Suprapubic skin (tissue), 4 donors: ENCODE data around the gene EVA1C. TPM values are rescaled to one million over a fixed set of nuclear protein-coding genes. Genes with fewer than 3 reads are reported as not detected.
"Not testable (repeated sequence)": the region's sequence is repeated elsewhere in the genome, so short reads cannot be mapped to it uniquely, and the experiment has no call there.

Experiments
- DNase-seq, 2 donors: peaks; one replicate each; pipeline ENCODE4 v3.0.0-alpha.2; 2019; ENCODE audit warnings: low spot score in 2 of 2
- H3K27ac ChIP-seq: fragments of 200-600 bp; sonication (generic); one replicate; pipeline ENCODE4 v1.5.1; 2019
- H3K27me3 ChIP-seq: fragments of 200-600 bp; sonication (generic); one replicate; pipeline ENCODE4 v1.5.1; 2019
- H3K36me3 ChIP-seq: fragments of 200-600 bp; sonication (generic); one replicate; pipeline ENCODE4 v1.5.1; 2019
- H3K4me1 ChIP-seq: fragments of 200-600 bp; sonication (generic); one replicate; pipeline ENCODE4 v1.5.1; 2019
- H3K4me3 ChIP-seq: fragments of 200-600 bp; sonication (generic); one replicate; pipeline ENCODE4 v1.5.1; 2019; ENCODE audit warnings: mild to moderate bottlenecking
- H3K9me3 ChIP-seq: fragments of 200-600 bp; sonication (generic); one replicate; pipeline ENCODE4 v1.5.1; 2019
- CTCF ChIP-seq, 2 donors: fragments of 200-600 bp in 1 of 2; fragments of 450-650 bp in 1 of 2; sonication (generic) in 1 of 2; IDR thresholded peaks; one replicate each; pipeline ENCODE4 v1.5.1; 2016 to 2019; ENCODE audit warnings: antibody characterized with exemption in 2 of 2, mild to moderate bottlenecking in 1 of 2, moderate library complexity in 1 of 2
- EP300 ChIP-seq: sonication (generic); formaldehyde crosslinking; IDR thresholded peaks from one replicate; pipeline ENCODE4 v1.6.1; 2017; ENCODE audit warnings: antibody characterized with exemption
- POLR2A ChIP-seq, 2 donors: fragments of 450-650 bp; IDR thresholded peaks; one replicate each; pipeline ENCODE4 v1.6.1; 2017; ENCODE audit warnings: antibody characterized with exemption in 2 of 2, mild to moderate bottlenecking in 2 of 2, moderate library complexity in 2 of 2
- POLR2AphosphoS5 ChIP-seq, 3 donors: sonication (generic); formaldehyde crosslinking; IDR thresholded peaks; one replicate each; pipeline ENCODE4 v1.6.1; 2017; ENCODE audit warnings: antibody characterized with exemption in 3 of 3
- WGBS: methylation state at CpG from one replicate; pipeline ENCODE4 v1.1.5; 2018; 5-methylcytosine and 5-hydroxymethylcytosine counted together
- total RNA-seq, 4 donors: library from RNA; depleted of rRNA; stranded (reverse); fragments of >200 nt; gene quantifications; one replicate each; pipeline ENCODE4 v1.1.0, GENCODE V29; 2016

The EVA1C gene
- total RNA-seq, 4 donors from 2014 or later, result 57.1 to 98.6 (median 63.2) TPM

GRCh38 chr21:32507342-32507919 lies 94.9 kb downstream of the EVA1C start:
- H3K36me3 ChIP-seq, result peaks cover 50% of the 10 kb centered on the region
- no peak overlapping the region for H3K4me3 ChIP-seq
- H3K27me3 ChIP-seq, result no peaks in the 10 kb centered on the region
- H3K4me1 ChIP-seq, result no peaks in the 10 kb centered on the region
- DNase-seq, result no peak
- H3K27ac ChIP-seq, result no peak overlapping the region
- TF ChIP-seq POLR2AphosphoS5 (IDR thresholded peaks at IDR 0.05) (no peak), CTCF (IDR thresholded peaks at IDR 0.05) (no peak), EP300 (no peak)
- 94% methylated on average over 16 of the region's 16 CpGs for WGBS
- no peaks in the 10 kb centered on the region for H3K9me3 ChIP-seq

GRCh38 chr21:32508036-32508435 lies 95.5 kb downstream of the EVA1C start:
- H3K27ac ChIP-seq, H3K4me3 ChIP-seq, H3K27me3 ChIP-seq, DNase-seq, H3K9me3 ChIP-seq, H3K4me1 ChIP-seq: not testable (repeated sequence)
- peaks cover 46% of the 10 kb centered on the region for H3K36me3 ChIP-seq
- WGBS, result 73% methylated on average over 4 of the region's 4 CpGs

- H3K9me3 ChIP-seq, result no peaks in the 10 kb centered on the region
- H3K4me1 ChIP-seq, result no peaks in the 10 kb centered on the region
- H3K27me3 ChIP-seq, result no peaks in the 10 kb centered on the region
- peaks cover 43% of the 10 kb centered on the region for H3K36me3 ChIP-seq
- 95% methylated on average over 9 of the region's 9 CpGs for WGBS
- no peak overlapping the region for H3K27ac ChIP-seq
- no peak overlapping the region for H3K4me3 ChIP-seq
- TF ChIP-seq POLR2A (IDR thresholded peaks at IDR 0.05) (no peak), EP300 (no peak), POLR2AphosphoS5 (IDR thresholded peaks at IDR 0.05) (no peak)
- DNase-seq, result no peak
Measured at GRCh38 chr21:32508558-32508957, 96.1 kb downstream of the EVA1C start.

GRCh38 chr21:32508975-32509374 lies 96.5 kb downstream of the EVA1C start:
- H3K27ac ChIP-seq, H3K4me3 ChIP-seq, H3K9me3 ChIP-seq, DNase-seq, H3K27me3 ChIP-seq, H3K4me1 ChIP-seq: not testable (repeated sequence)
- peaks cover 47% of the 10 kb centered on the region for H3K36me3 ChIP-seq
- 81% methylated on average over 2 of the region's 2 CpGs for WGBS

GRCh38 chr21:32514275-32515055 lies 102.0 kb downstream of the EVA1C start:
- H3K27me3 ChIP-seq, result no peaks in the 10 kb centered on the region
- no peaks in the 10 kb centered on the region for H3K4me1 ChIP-seq
- no peaks in the 10 kb centered on the region for H3K9me3 ChIP-seq
- DNase-seq, result no peak
- peaks cover 25% of the 10 kb centered on the region for H3K36me3 ChIP-seq
- no peak overlapping the region for H3K27ac ChIP-seq
- no peak overlapping the region for H3K4me3 ChIP-seq
- TF ChIP-seq CTCF (IDR thresholded peaks at IDR 0.05), result no peak
- no peak for TF ChIP-seq POLR2AphosphoS5 (IDR thresholded peaks at IDR 0.05)
- no peak for TF ChIP-seq POLR2A (IDR thresholded peaks at IDR 0.05)
- TF ChIP-seq EP300, result no peak
- 80% methylated on average over 12 of the region's 12 CpGs for WGBS

GRCh38 chr21:32515874-32516273 lies 103.4 kb downstream of the EVA1C start:
- 26% methylated on average over 5 of the region's 5 CpGs for WGBS
- TF ChIP-seq EP300, result no peak
- TF ChIP-seq CTCF (IDR thresholded peaks at IDR 0.05), result no peak
- TF ChIP-seq POLR2A (IDR thresholded peaks at IDR 0.05), result no peak
- no peak for TF ChIP-seq POLR2AphosphoS5 (IDR thresholded peaks at IDR 0.05)
- DNase-seq, result no peak
- Histone ChIP-seq H3K36me3 (peaks cover 20% of the 10 kb centered on the region), H3K4me1 (peaks cover 4% of the 10 kb centered on the region), H3K27ac (no peak overlapping the region), H3K9me3 (no peaks in the 10 kb centered on the region), H3K27me3 (no peaks in the 10 kb centered on the region), H3K4me3 (no peak overlapping the region)
